WTC11 (cell line): ENCODE data around the gene WDR59.

Experiments used
- FOXJ3 ChIP-seq: sonication (generic); formaldehyde crosslinking; IDR thresholded peaks from 2 replicates; pipeline ENCODE4 v1.9.0; 2021; ENCODE audit warnings: missing genetic modification reagents, mild to moderate bottlenecking, borderline replicate concordance
- MXD4 ChIP-seq: fragments of 250-450 bp; sonication (Bioruptor Pico); IDR thresholded peaks from 2 replicates; pipeline ENCODE4 v1.8.0; 2021; ENCODE audit warnings: mild to moderate bottlenecking, moderate library complexity, borderline replicate concordance
- TF ChIP-seq, protein P1 (sequence below): fragments of 200-600 bp; IDR thresholded peaks from 2 replicates; pipeline ENCODE4 v1.8.0; 2022; ENCODE audit warnings: antibody characterized with exemption
- TF ChIP-seq, protein P2 (sequence below): sonication (generic); formaldehyde crosslinking; conservative IDR thresholded peaks from 2 replicates; pipeline ENCODE4 v1.8.1; 2023; ENCODE audit warnings: mild to moderate bottlenecking, low read depth, missing genetic modification reagents, moderate library complexity

DNA sequence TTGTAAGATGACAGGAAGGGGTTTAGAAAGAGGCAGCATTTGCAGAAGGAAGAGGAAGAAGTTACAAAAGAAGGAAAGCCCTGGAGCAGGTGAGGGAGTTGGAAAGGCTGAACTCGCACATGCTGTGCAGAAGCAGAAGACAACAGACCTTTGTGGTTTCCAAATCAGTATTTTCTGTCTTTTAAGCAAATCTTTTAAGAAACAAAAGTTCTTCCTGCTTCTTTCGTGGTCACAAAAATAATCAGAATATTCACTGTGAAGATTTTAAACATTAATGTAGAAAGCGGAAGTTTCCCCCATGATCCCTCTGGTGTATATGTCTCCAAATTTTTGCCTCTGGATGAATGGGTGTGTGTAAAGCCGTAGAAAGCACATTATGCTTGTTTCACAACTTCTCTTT, 39.7 kb upstream of the WDR59 start:
- TF ChIP-seq, protein P1, sequence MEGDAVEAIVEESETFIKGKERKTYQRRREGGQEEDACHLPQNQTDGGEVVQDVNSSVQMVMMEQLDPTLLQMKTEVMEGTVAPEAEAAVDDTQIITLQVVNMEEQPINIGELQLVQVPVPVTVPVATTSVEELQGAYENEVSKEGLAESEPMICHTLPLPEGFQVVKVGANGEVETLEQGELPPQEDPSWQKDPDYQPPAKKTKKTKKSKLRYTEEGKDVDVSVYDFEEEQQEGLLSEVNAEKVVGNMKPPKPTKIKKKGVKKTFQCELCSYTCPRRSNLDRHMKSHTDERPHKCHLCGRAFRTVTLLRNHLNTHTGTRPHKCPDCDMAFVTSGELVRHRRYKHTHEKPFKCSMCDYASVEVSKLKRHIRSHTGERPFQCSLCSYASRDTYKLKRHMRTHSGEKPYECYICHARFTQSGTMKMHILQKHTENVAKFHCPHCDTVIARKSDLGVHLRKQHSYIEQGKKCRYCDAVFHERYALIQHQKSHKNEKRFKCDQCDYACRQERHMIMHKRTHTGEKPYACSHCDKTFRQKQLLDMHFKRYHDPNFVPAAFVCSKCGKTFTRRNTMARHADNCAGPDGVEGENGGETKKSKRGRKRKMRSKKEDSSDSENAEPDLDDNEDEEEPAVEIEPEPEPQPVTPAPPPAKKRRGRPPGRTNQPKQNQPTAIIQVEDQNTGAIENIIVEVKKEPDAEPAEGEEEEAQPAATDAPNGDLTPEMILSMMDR: no peak
- TF ChIP-seq FOXJ3 (CRISPR knock-in tag) (no peak), MXD4 (CRISPR knock-in tag) (no peak)
- TF ChIP-seq, protein P2, sequence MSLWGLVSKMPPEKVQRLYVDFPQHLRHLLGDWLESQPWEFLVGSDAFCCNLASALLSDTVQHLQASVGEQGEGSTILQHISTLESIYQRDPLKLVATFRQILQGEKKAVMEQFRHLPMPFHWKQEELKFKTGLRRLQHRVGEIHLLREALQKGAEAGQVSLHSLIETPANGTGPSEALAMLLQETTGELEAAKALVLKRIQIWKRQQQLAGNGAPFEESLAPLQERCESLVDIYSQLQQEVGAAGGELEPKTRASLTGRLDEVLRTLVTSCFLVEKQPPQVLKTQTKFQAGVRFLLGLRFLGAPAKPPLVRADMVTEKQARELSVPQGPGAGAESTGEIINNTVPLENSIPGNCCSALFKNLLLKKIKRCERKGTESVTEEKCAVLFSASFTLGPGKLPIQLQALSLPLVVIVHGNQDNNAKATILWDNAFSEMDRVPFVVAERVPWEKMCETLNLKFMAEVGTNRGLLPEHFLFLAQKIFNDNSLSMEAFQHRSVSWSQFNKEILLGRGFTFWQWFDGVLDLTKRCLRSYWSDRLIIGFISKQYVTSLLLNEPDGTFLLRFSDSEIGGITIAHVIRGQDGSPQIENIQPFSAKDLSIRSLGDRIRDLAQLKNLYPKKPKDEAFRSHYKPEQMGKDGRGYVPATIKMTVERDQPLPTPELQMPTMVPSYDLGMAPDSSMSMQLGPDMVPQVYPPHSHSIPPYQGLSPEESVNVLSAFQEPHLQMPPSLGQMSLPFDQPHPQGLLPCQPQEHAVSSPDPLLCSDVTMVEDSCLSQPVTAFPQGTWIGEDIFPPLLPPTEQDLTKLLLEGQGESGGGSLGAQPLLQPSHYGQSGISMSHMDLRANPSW (CRISPR knock-in tag): no peak
